Measurements from ENCODE around the gene CADM1. TPM values are rescaled to one million over a fixed set of nuclear protein-coding genes. Genes with fewer than 3 reads are reported as not detected.

CADM1 gene
- polyA plus RNA-seq, 1 donor (not counting 4 experiments of a cell fraction or from before 2014, with no cell fraction given): 9.5 TPM

- H3K4me1 ChIP-seq (ENCODE audit: control insufficient read depth, extremely low read depth, insufficient read depth, low read length): no peaks in the 10 kb centered on the region
- H3K27ac ChIP-seq (ENCODE audit: control insufficient read depth, insufficient read depth, low read length): no peak overlapping the region
- H2AFZ ChIP-seq (ENCODE audit: control insufficient read depth, low read length): no peak overlapping the region
- DNase-seq (ENCODE audit: low read depth, low spot score) (no peak), FAIRE-seq (no peak)
- TF ChIP-seq CTCF (optimal IDR thresholded peaks at IDR 0.05 in 1 of 3, IDR thresholded peaks at IDR 0.05 in 1 of 3, conservative IDR thresholded peaks at IDR 0.05 in 1 of 3; ENCODE audit: extremely low read depth in 1 of 3, insufficient read depth in 2 of 3, low read length in 3 of 3) (no peak), EZH2 (IDR thresholded peaks at IDR 0.05; ENCODE audit: low read length) (no peak)
- no peak overlapping the region for H3K4me3 ChIP-seq (ENCODE audit: control insufficient read depth in 2 of 3, extremely low read depth in 1 of 3, insufficient read depth in 2 of 3, low read depth in 1 of 3, low read length in 3 of 3)
- H3K9me3 ChIP-seq (ENCODE audit: control insufficient read depth, low read depth, low read length): no peaks in the 10 kb centered on the region
- H4K20me1 ChIP-seq (ENCODE audit: control insufficient read depth, extremely low read depth, insufficient read depth, low read length): no peaks in the 10 kb centered on the region
- no peak overlapping the region for H3K4me2 ChIP-seq (ENCODE audit: control insufficient read depth, extremely low read depth, insufficient read depth, low read depth, low read length)
- H3K9me1 ChIP-seq (ENCODE audit: control insufficient read depth, extremely low read depth, insufficient read depth, low read length): no peaks in the 10 kb centered on the region
- H3K9ac ChIP-seq (ENCODE audit: control insufficient read depth, extremely low read depth, insufficient read depth, low read length): no peak overlapping the region
- H3K79me2 ChIP-seq (ENCODE audit: control insufficient read depth, insufficient read depth, low read length): no peaks in the 10 kb centered on the region
- no peaks in the 10 kb centered on the region for H3K36me3 ChIP-seq (ENCODE audit: control insufficient read depth in 2 of 2, extremely low read depth in 1 of 2, insufficient read depth in 2 of 2, low read length in 2 of 2)
- dilution Hi-C loops (cut with MboI; ENCODE audit: extremely low pct_ligation_motif_present, low sequenced_read_pairs): no loop called here
- no peaks in the 10 kb centered on the region for H3K27me3 ChIP-seq (ENCODE audit: control insufficient read depth, extremely low read depth, insufficient read depth, low read length)
Observed at GRCh38 chr11:115470928-115471327, 33.3 kb downstream of the CADM1 start.

- Histone ChIP-seq H4K20me1 (ENCODE audit: control insufficient read depth, extremely low read depth, insufficient read depth, low read length) (no peaks in the 10 kb centered on the region), H3K4me2 (ENCODE audit: control insufficient read depth, extremely low read depth, insufficient read depth, low read depth, low read length) (no peak overlapping the region), H3K27me3 (ENCODE audit: control insufficient read depth, extremely low read depth, insufficient read depth, low read length) (no peaks in the 10 kb centered on the region), H3K4me3 (ENCODE audit: control insufficient read depth in 2 of 3, extremely low read depth in 1 of 3, insufficient read depth in 2 of 3, low read depth in 1 of 3, low read length in 3 of 3) (no peak overlapping the region), H2AFZ (ENCODE audit: control insufficient read depth, low read length) (no peak overlapping the region), H3K9me3 (ENCODE audit: control insufficient read depth, low read depth, low read length) (no peaks in the 10 kb centered on the region), H3K27ac (ENCODE audit: control insufficient read depth, insufficient read depth, low read length) (no peak overlapping the region), H3K4me1 (ENCODE audit: control insufficient read depth, extremely low read depth, insufficient read depth, low read length) (no peaks in the 10 kb centered on the region), H3K36me3 (ENCODE audit: control insufficient read depth in 2 of 2, extremely low read depth in 1 of 2, insufficient read depth in 2 of 2, low read length in 2 of 2) (no peaks in the 10 kb centered on the region), H3K79me2 (ENCODE audit: control insufficient read depth, insufficient read depth, low read length) (no peaks in the 10 kb centered on the region), H3K9ac (ENCODE audit: control insufficient read depth, extremely low read depth, insufficient read depth, low read length) (no peak overlapping the region), H3K9me1 (ENCODE audit: control insufficient read depth, extremely low read depth, insufficient read depth, low read length) (no peaks in the 10 kb centered on the region)
- FAIRE-seq (no peak), DNase-seq (ENCODE audit: low read depth, low spot score) (no peak)
- dilution Hi-C loops (cut with MboI; ENCODE audit: extremely low pct_ligation_motif_present, low sequenced_read_pairs): no loop called here
- TF ChIP-seq EZH2 (IDR thresholded peaks at IDR 0.05; ENCODE audit: low read length) (no peak), CTCF (optimal IDR thresholded peaks at IDR 0.05 in 1 of 3, IDR thresholded peaks at IDR 0.05 in 1 of 3, conservative IDR thresholded peaks at IDR 0.05 in 1 of 3; ENCODE audit: extremely low read depth in 1 of 3, insufficient read depth in 2 of 3, low read length in 3 of 3) (no peak)
Observed at GRCh38 chr11:115469361-115469760, 34.9 kb downstream of the CADM1 start.

Measured in keratinocyte (primary cell).